Brain microvascular endothelial cell (primary cell): ENCODE data around the gene KRTAP4-11.

ENCODE experiments used
- DNase-seq: peaks from one replicate; pipeline ENCODE4 v3.0.0-alpha.2; 2020
- H3K27ac ChIP-seq: fragments of 250-450 bp; sonication (Bioruptor Pico); 2 replicates; pipeline ENCODE4 v1.5.1; 2020; ENCODE audit warnings: mild to moderate bottlenecking, moderate library complexity
- H3K27me3 ChIP-seq: fragments of 250-450 bp; sonication (Bioruptor Pico); replicated peaks from 2 replicates; pipeline ENCODE4 v1.5.1; 2020; ENCODE audit warnings: mild to moderate bottlenecking
- H3K36me3 ChIP-seq: fragments of 250-450 bp; sonication (Bioruptor Pico); replicated peaks from 2 replicates; pipeline ENCODE4 v1.5.1; 2020; ENCODE audit warnings: mild to moderate bottlenecking
- H3K4me3 ChIP-seq: 2 replicates; pipeline ENCODE4 v1.5.1; 2011; ENCODE audit warnings: low read depth, mild to moderate bottlenecking, control low read depth, low read length, moderate library complexity
- CTCF ChIP-seq: IDR thresholded peaks from 2 replicates; pipeline ENCODE4 v1.5.1; 2011; ENCODE audit warnings: low read depth, mild to moderate bottlenecking, moderate library complexity, low read length, control low read depth, inconsistent platforms; ENCODE audit errors: missing control alignments
- in situ Hi-C: cut with HindIII; loops from 2 replicates; pipeline ENCODE4 v1.10.0; 2017; ENCODE audit warnings: low sequenced_read_pairs, low pct_ligation_motif_present

The KRTAP4-11 gene

GRCh38 chr17:41067281-41067680 lies 50.9 kb downstream of the KRTAP4-11 start:
- DNase-seq, result no peak
- Histone ChIP-seq H3K27ac (no peak overlapping the region), H3K27me3 (no peaks in the 10 kb centered on the region), H3K36me3 (no peaks in the 10 kb centered on the region), H3K4me3 (no peak overlapping the region)
- in situ Hi-C loops, result no loop called here
- no peak for TF ChIP-seq CTCF
